ENCODE results near the gene KRT39.

Gene KRT39

GRCh38 chr17:40915199-40915661 is 51.5 kb downstream of the KRT39 start:
- H4K8ac ChIP-seq (ENCODE audit: low read depth, low read length) = no peak overlapping the region
- H3K23ac ChIP-seq (ENCODE audit: low read length) = no peak overlapping the region
- no peak overlapping the region for H3K4ac ChIP-seq (ENCODE audit: low read depth, low read length)
- H3K79me1 ChIP-seq (ENCODE audit: low read length) = no peaks in the 10 kb centered on the region
- no peak overlapping the region for H3K4me3 ChIP-seq (ENCODE audit: low read length)
- H2BK120ac ChIP-seq (ENCODE audit: low read depth, low read length) = no peak overlapping the region
- no peaks in the 10 kb centered on the region for H3K4me1 ChIP-seq (ENCODE audit: control insufficient read depth, low read depth, low read length)
- no peak overlapping the region for H4K5ac ChIP-seq (ENCODE audit: low read length)
- no peak overlapping the region for H3K18ac ChIP-seq (ENCODE audit: low read length)
- no peak overlapping the region for H2BK5ac ChIP-seq (ENCODE audit: low read length)
- H3K36me3 ChIP-seq (ENCODE audit: control insufficient read depth, insufficient read depth, low read length) = no peaks in the 10 kb centered on the region
- WGBS (ENCODE audit: extremely low coverage, insufficient coverage, low lambda C conversion rate) = no CpG with 5 or more reads among the region's 3 CpGs
- no peaks in the 10 kb centered on the region for H3K79me2 ChIP-seq (ENCODE audit: control insufficient read depth, insufficient read depth, low read length)
- no peak overlapping the region for H3K56ac ChIP-seq (ENCODE audit: low read length)
- no peak overlapping the region for H3K4me2 ChIP-seq (ENCODE audit: low read length)
- no peak overlapping the region for H2BK15ac ChIP-seq (replicated peaks; ENCODE audit: low read depth)
- no peak overlapping the region for H3K9ac ChIP-seq (ENCODE audit: low read length)
- peak; percentile 84 for DNase-seq
- no peak overlapping the region for H2AK5ac ChIP-seq (ENCODE audit: low read length)
- no peak overlapping the region for H3K27ac ChIP-seq (ENCODE audit: low read depth, low read length)
- H3K27me3 ChIP-seq (ENCODE audit: insufficient read depth, low read length, poor library complexity) = no peaks in the 10 kb centered on the region

GRCh38 chr17:40914075-40914855 is 52.5 kb downstream of the KRT39 start:
- no peak overlapping the region for H3K4me3 ChIP-seq (ENCODE audit: low read length)
- H3K18ac ChIP-seq (ENCODE audit: low read length) = no peak overlapping the region
- no peak overlapping the region for H3K9ac ChIP-seq (ENCODE audit: low read length)
- H3K27ac ChIP-seq (ENCODE audit: low read depth, low read length) = no peak overlapping the region
- no CpG with 5 or more reads among the region's 3 CpGs for WGBS (ENCODE audit: extremely low coverage, insufficient coverage, low lambda C conversion rate)
- no peaks in the 10 kb centered on the region for H3K4me1 ChIP-seq (ENCODE audit: control insufficient read depth, low read depth, low read length)
- no peak for DNase-seq
- no peak overlapping the region for H3K23ac ChIP-seq (ENCODE audit: low read length)
- H2AK5ac ChIP-seq (ENCODE audit: low read length) = no peak overlapping the region
- H4K5ac ChIP-seq (ENCODE audit: low read length) = no peak overlapping the region
- no peak overlapping the region for H2BK120ac ChIP-seq (ENCODE audit: low read depth, low read length)
- no peaks in the 10 kb centered on the region for H3K79me1 ChIP-seq (ENCODE audit: low read length)
- H3K4me2 ChIP-seq (ENCODE audit: low read length) = no peak overlapping the region
- no peak overlapping the region for H2BK5ac ChIP-seq (ENCODE audit: low read length)
- H3K36me3 ChIP-seq (ENCODE audit: control insufficient read depth, insufficient read depth, low read length) = no peaks in the 10 kb centered on the region
- H3K56ac ChIP-seq (ENCODE audit: low read length) = no peak overlapping the region
- H3K27me3 ChIP-seq (ENCODE audit: insufficient read depth, low read length, poor library complexity) = no peaks in the 10 kb centered on the region
- H4K8ac ChIP-seq (ENCODE audit: low read depth, low read length) = no peak overlapping the region
- no peaks in the 10 kb centered on the region for H3K79me2 ChIP-seq (ENCODE audit: control insufficient read depth, insufficient read depth, low read length)
- no peak overlapping the region for H3K4ac ChIP-seq (ENCODE audit: low read depth, low read length)
- H2BK15ac ChIP-seq (replicated peaks; ENCODE audit: low read depth) = no peak overlapping the region

GRCh38 chr17:40912486-40913210 is 54.1 kb downstream of the KRT39 start:
- H3K79me2 ChIP-seq (ENCODE audit: control insufficient read depth, insufficient read depth, low read length) = no peaks in the 10 kb centered on the region
- H3K27ac ChIP-seq (ENCODE audit: low read depth, low read length) = no peak overlapping the region
- H3K4ac ChIP-seq (ENCODE audit: low read depth, low read length) = no peak overlapping the region
- H3K4me3 ChIP-seq (ENCODE audit: low read length) = no peak overlapping the region
- no peak overlapping the region for H2AK5ac ChIP-seq (ENCODE audit: low read length)
- H3K56ac ChIP-seq (ENCODE audit: low read length) = no peak overlapping the region
- no peak overlapping the region for H3K9ac ChIP-seq (ENCODE audit: low read length)
- H3K23ac ChIP-seq (ENCODE audit: low read length) = no peak overlapping the region
- H2BK5ac ChIP-seq (ENCODE audit: low read length) = no peak overlapping the region
- H3K27me3 ChIP-seq (ENCODE audit: insufficient read depth, low read length, poor library complexity) = no peaks in the 10 kb centered on the region
- H2BK120ac ChIP-seq (ENCODE audit: low read depth, low read length) = no peak overlapping the region
- no peak for DNase-seq
- no peaks in the 10 kb centered on the region for H3K36me3 ChIP-seq (ENCODE audit: control insufficient read depth, insufficient read depth, low read length)
- H3K4me2 ChIP-seq (ENCODE audit: low read length) = no peak overlapping the region
- WGBS (ENCODE audit: extremely low coverage, insufficient coverage, low lambda C conversion rate) = no CpG with 5 or more reads among the region's 13 CpGs
- H3K18ac ChIP-seq (ENCODE audit: low read length) = no peak overlapping the region
- no peak overlapping the region for H4K5ac ChIP-seq (ENCODE audit: low read length)
- H3K4me1 ChIP-seq (ENCODE audit: control insufficient read depth, low read depth, low read length) = no peaks in the 10 kb centered on the region
- no peak overlapping the region for H2BK15ac ChIP-seq (replicated peaks; ENCODE audit: low read depth)
- H3K79me1 ChIP-seq (ENCODE audit: low read length) = no peaks in the 10 kb centered on the region
- H4K8ac ChIP-seq (ENCODE audit: low read depth, low read length) = no peak overlapping the region

- Histone ChIP-seq H4K8ac (ENCODE audit: low read depth, low read length) (no peak overlapping the region), H3K23ac (ENCODE audit: low read length) (no peak overlapping the region), H2BK5ac (ENCODE audit: low read length) (no peak overlapping the region), H3K27me3 (ENCODE audit: insufficient read depth, low read length, poor library complexity) (no peaks in the 10 kb centered on the region), H3K79me2 (ENCODE audit: control insufficient read depth, insufficient read depth, low read length) (no peaks in the 10 kb centered on the region), H4K5ac (ENCODE audit: low read length) (no peak overlapping the region), H3K4me1 (ENCODE audit: control insufficient read depth, low read depth, low read length) (no peaks in the 10 kb centered on the region), H3K18ac (ENCODE audit: low read length) (no peak overlapping the region), H3K4me2 (ENCODE audit: low read length) (no peak overlapping the region), H2AK5ac (ENCODE audit: low read length) (no peak overlapping the region), H3K4ac (ENCODE audit: low read depth, low read length) (no peak overlapping the region), H3K56ac (ENCODE audit: low read length) (no peak overlapping the region), H3K79me1 (ENCODE audit: low read length) (no peaks in the 10 kb centered on the region), H2BK15ac (replicated peaks; ENCODE audit: low read depth) (no peak overlapping the region), H3K27ac (ENCODE audit: low read depth, low read length) (no peak overlapping the region), H3K4me3 (ENCODE audit: low read length) (no peak overlapping the region), H2BK120ac (ENCODE audit: low read depth, low read length) (no peak overlapping the region), H3K36me3 (ENCODE audit: control insufficient read depth, insufficient read depth, low read length) (no peaks in the 10 kb centered on the region), H3K9ac (ENCODE audit: low read length) (no peak overlapping the region)
- no peak for DNase-seq
- WGBS (ENCODE audit: extremely low coverage, insufficient coverage, low lambda C conversion rate) = no CpG with 5 or more reads among the region's 3 CpGs
These were observed 56.3 kb downstream of the KRT39 start for GRCh38 chr17:40910441-40910841.

- H2BK120ac ChIP-seq (ENCODE audit: low read depth, low read length) = no peak overlapping the region
- no peak overlapping the region for H3K4ac ChIP-seq (ENCODE audit: low read depth, low read length)
- no peak overlapping the region for H3K56ac ChIP-seq (ENCODE audit: low read length)
- no peak overlapping the region for H3K9ac ChIP-seq (ENCODE audit: low read length)
- no peaks in the 10 kb centered on the region for H3K79me1 ChIP-seq (ENCODE audit: low read length)
- H3K23ac ChIP-seq (ENCODE audit: low read length) = no peak overlapping the region
- no peak overlapping the region for H3K4me2 ChIP-seq (ENCODE audit: low read length)
- H3K36me3 ChIP-seq (ENCODE audit: control insufficient read depth, insufficient read depth, low read length) = no peaks in the 10 kb centered on the region
- H3K4me1 ChIP-seq (ENCODE audit: control insufficient read depth, low read depth, low read length) = no peaks in the 10 kb centered on the region
- H4K5ac ChIP-seq (ENCODE audit: low read length) = no peak overlapping the region
- H3K27me3 ChIP-seq (ENCODE audit: insufficient read depth, low read length, poor library complexity) = no peaks in the 10 kb centered on the region
- H2BK5ac ChIP-seq (ENCODE audit: low read length) = no peak overlapping the region
- no peak overlapping the region for H3K4me3 ChIP-seq (ENCODE audit: low read length)
- H3K79me2 ChIP-seq (ENCODE audit: control insufficient read depth, insufficient read depth, low read length) = no peaks in the 10 kb centered on the region
- no peak overlapping the region for H3K18ac ChIP-seq (ENCODE audit: low read length)
- no peak overlapping the region for H3K27ac ChIP-seq (ENCODE audit: low read depth, low read length)
- no peak overlapping the region for H4K8ac ChIP-seq (ENCODE audit: low read depth, low read length)
- no CpG with 5 or more reads among the region's 4 CpGs for WGBS (ENCODE audit: extremely low coverage, insufficient coverage, low lambda C conversion rate)
- H2BK15ac ChIP-seq (replicated peaks; ENCODE audit: low read depth) = no peak overlapping the region
- no peak overlapping the region for H2AK5ac ChIP-seq (ENCODE audit: low read length)
- no peak for DNase-seq
These were observed 57.0 kb downstream of the KRT39 start for GRCh38 chr17:40909755-40910154.
